Neural progenitor cell (in vitro differentiated cells): ENCODE data around the gene TMPRSS4. TPM values are rescaled to one million over a fixed set of nuclear protein-coding genes. Genes with fewer than 3 reads are reported as not detected.
"Not testable (repeated sequence)": the region's sequence is repeated elsewhere in the genome, so short reads cannot be mapped to it uniquely, and the experiment has no call there.

ENCODE experiments used
- DNase-seq: peaks from one replicate; pipeline ENCODE4 v3.0.0-alpha.2; 2016; ENCODE audit warnings: low spot score
- H2AFZ ChIP-seq: fragments of 200-600 bp; sonication (generic); replicated peaks from 2 replicates; pipeline ENCODE4 v1.6.1; 2016; ENCODE audit warnings: antibody characterized with exemption
- H3F3A ChIP-seq: fragments of 200-600 bp; sonication (generic); 2 replicates; pipeline ENCODE4 v1.6.1; 2016; ENCODE audit warnings: antibody characterized with exemption, low read depth
- H3K27ac ChIP-seq: fragments of 200-600 bp; sonication (generic); 2 replicates; pipeline ENCODE4 v1.5.1; 2016; ENCODE audit warnings: mild to moderate bottlenecking
- H3K27me3 ChIP-seq: fragments of 200-600 bp; sonication (generic); 2 replicates; pipeline ENCODE4 v1.6.1; 2016; ENCODE audit warnings: mild to moderate bottlenecking, moderate library complexity
- H3K36me3 ChIP-seq: fragments of 200-600 bp; sonication (generic); 2 replicates; pipeline ENCODE4 v1.5.1; 2016
- H3K4me1 ChIP-seq: fragments of 200-600 bp; sonication (generic); 2 replicates; pipeline ENCODE4 v1.6.1; 2016; ENCODE audit warnings: mixed run types
- H3K4me2 ChIP-seq: fragments of 200-600 bp; sonication (generic); 2 replicates; pipeline ENCODE4 v1.6.1; 2016
- H3K4me3 ChIP-seq: fragments of 200-600 bp; sonication (generic); 2 replicates; pipeline ENCODE4 v1.5.1; 2016
- H3K79me2 ChIP-seq: fragments of 200-600 bp; sonication (generic); 2 replicates; pipeline ENCODE4 v1.6.1; 2016; ENCODE audit warnings: low read depth
- H3K9ac ChIP-seq: fragments of 200-600 bp; sonication (generic); 2 replicates; pipeline ENCODE4 v1.6.1; 2016
- H3K9me3 ChIP-seq: fragments of 200-600 bp; sonication (generic); 2 replicates; pipeline ENCODE4 v1.5.1; 2016; ENCODE audit warnings: low read depth
- H4K20me1 ChIP-seq: fragments of 200-600 bp; sonication (generic); 2 replicates; pipeline ENCODE4 v1.6.1; 2016; ENCODE audit warnings: low read depth
- H3K27ac Mint-ChIP-seq: 3 replicates; pipeline ENCODE4 v1.8.0; 2021; ENCODE audit warnings: mixed read lengths
- H3K27me3 Mint-ChIP-seq: 2 replicates; pipeline ENCODE4 v1.8.0; 2022; ENCODE audit warnings: low read depth, mild to moderate bottlenecking, inconsistent platforms, moderate library complexity, mixed read lengths; ENCODE audit not compliant: insufficient read depth
- H3K36me3 Mint-ChIP-seq: 3 replicates; pipeline ENCODE4 v1.8.0; 2021; ENCODE audit warnings: mixed read lengths
- H3K4me1 Mint-ChIP-seq: 3 replicates; pipeline ENCODE4 v1.8.0; 2021; ENCODE audit warnings: mixed read lengths
- H3K4me3 Mint-ChIP-seq: 3 replicates; pipeline ENCODE4 v1.8.0; 2021; ENCODE audit warnings: mild to moderate bottlenecking, moderate library complexity, mixed read lengths
- H3K9me3 Mint-ChIP-seq: 3 replicates; pipeline ENCODE4 v1.8.0; 2020; ENCODE audit warnings: mixed read lengths
- CTCF ChIP-seq: fragments of 200-600 bp; sonication (generic); IDR thresholded peaks from 2 replicates; pipeline ENCODE4 v1.5.1; 2017; ENCODE audit warnings: antibody characterized with exemption, mild to moderate bottlenecking
- EZH2 ChIP-seq: fragments of 200-600 bp; sonication (generic); IDR thresholded peaks from 2 replicates; pipeline ENCODE4 v1.6.1; 2017; ENCODE audit warnings: antibody characterized with exemption, mild to moderate bottlenecking, moderate library complexity
- EZH2phosphoT487 ChIP-seq: fragments of 200-600 bp; sonication (generic); IDR thresholded peaks from 2 replicates; pipeline ENCODE4 v1.6.1; 2017; ENCODE audit warnings: antibody characterized with exemption
- total RNA-seq: library from RNA; depleted of rRNA; stranded (reverse); fragments of >200 nt; gene quantifications from 2 replicates; pipeline ENCODE4 v1.2.3, GENCODE V29; 2015; ENCODE audit warnings: low replicate concordance

TMPRSS4 gene
- total RNA-seq, 1 donor from 2014 or later = not detected

- Histone ChIP-seq H3K79me2 (no peaks in the 10 kb centered on the region), H4K20me1 (no peaks in the 10 kb centered on the region), H3K4me2 (no peak overlapping the region), H3F3A (no peaks in the 10 kb centered on the region), H3K27me3 (no peaks in the 10 kb centered on the region), H3K9me3 (no peaks in the 10 kb centered on the region), H3K4me1 (peaks cover 14% of the 10 kb centered on the region), H3K9ac (no peak overlapping the region), H3K36me3 (no peaks in the 10 kb centered on the region), H3K27ac (no peak overlapping the region), H3K4me3 (no peak overlapping the region), H2AFZ (no peak overlapping the region)
- DNase-seq = no peak
- Mint-ChIP-seq H3K4me1 (peaks cover 3% of the 10 kb centered on the region), H3K27ac (no peak overlapping the region), H3K27me3 (peaks cover 17% of the 10 kb centered on the region), H3K4me3 (no peak overlapping the region), H3K36me3 (no peaks in the 10 kb centered on the region), H3K9me3 (no peaks in the 10 kb centered on the region)
- TF ChIP-seq EZH2 (no peak), CTCF (no peak), EZH2phosphoT487 (no peak)
These were observed 15.2 kb upstream of the TMPRSS4 start for GRCh38 chr11:118061586-118062125.

- H3K36me3 ChIP-seq, H3K27ac ChIP-seq, DNase-seq, H3K4me1 Mint-ChIP-seq, H3K4me3 Mint-ChIP-seq, H3K9me3 Mint-ChIP-seq, H3K9me3 ChIP-seq, H3K4me2 ChIP-seq, H3K36me3 Mint-ChIP-seq, H3K9ac ChIP-seq, H3F3A ChIP-seq, H3K27ac Mint-ChIP-seq, H2AFZ ChIP-seq, H3K79me2 ChIP-seq, H3K27me3 ChIP-seq, H4K20me1 ChIP-seq, H3K4me3 ChIP-seq: not testable (repeated sequence)
- H3K4me1 ChIP-seq = peaks cover 14% of the 10 kb centered on the region
- peaks cover 17% of the 10 kb centered on the region for H3K27me3 Mint-ChIP-seq
These were observed 14.7 kb upstream of the TMPRSS4 start for GRCh38 chr11:118062181-118062580.

- H3K79me2 ChIP-seq = not testable (repeated sequence)
These were observed 14.2 kb upstream of the TMPRSS4 start for GRCh38 chr11:118062631-118063030.

GRCh38 chr11:118064956-118065355 lies 11.9 kb upstream of the TMPRSS4 start:
- H3K4me3 ChIP-seq = no peak overlapping the region
- peaks cover 8% of the 10 kb centered on the region for H3K4me1 ChIP-seq
- H3K9ac ChIP-seq = no peak overlapping the region
- no peaks in the 10 kb centered on the region for H3F3A ChIP-seq
- Mint-ChIP-seq H3K4me3 (no peak overlapping the region), H3K27me3 (peaks cover 18% of the 10 kb centered on the region), H3K4me1 (peaks cover 6% of the 10 kb centered on the region), H3K9me3 (no peaks in the 10 kb centered on the region), H3K27ac (no peak overlapping the region), H3K36me3 (no peaks in the 10 kb centered on the region)
- no peaks in the 10 kb centered on the region for H3K36me3 ChIP-seq
- H3K27me3 ChIP-seq = no peaks in the 10 kb centered on the region
- H4K20me1 ChIP-seq = no peaks in the 10 kb centered on the region
- no peak for DNase-seq
- TF ChIP-seq EZH2phosphoT487 (no peak), CTCF (no peak), EZH2 (no peak)
- no peak overlapping the region for H2AFZ ChIP-seq
- H3K79me2 ChIP-seq = no peaks in the 10 kb centered on the region
- H3K27ac ChIP-seq = no peak overlapping the region
- no peaks in the 10 kb centered on the region for H3K9me3 ChIP-seq
- H3K4me2 ChIP-seq = no peak overlapping the region

More at GRCh38 chr11:118062631-118063030, 14.2 kb upstream of the TMPRSS4 start:
- not testable (repeated sequence) for H3K9me3 Mint-ChIP-seq, H3K36me3 ChIP-seq, H3K27me3 ChIP-seq, H3K9me3 ChIP-seq, H3K4me3 ChIP-seq, H3K4me2 ChIP-seq, H3K36me3 Mint-ChIP-seq, H3K27ac Mint-ChIP-seq, H2AFZ ChIP-seq, H3K27ac ChIP-seq, H3K4me3 Mint-ChIP-seq, H4K20me1 ChIP-seq, H3K4me1 Mint-ChIP-seq, DNase-seq, H3K9ac ChIP-seq, H3F3A ChIP-seq
- peaks cover 19% of the 10 kb centered on the region for H3K27me3 Mint-ChIP-seq
- peaks cover 14% of the 10 kb centered on the region for H3K4me1 ChIP-seq
